WTC11 (cell line): Measurements from ENCODE around the gene WNT1. TPM values are rescaled to one million over a fixed set of nuclear protein-coding genes. Genes with fewer than 3 reads are reported as not detected.

Experiments
- ATAC-seq: fragments of 200-7000 bp; cut with Tn5 transposase; 2 replicates; pipeline ENCODE4 v1.10.0; 2021; ENCODE audit warnings: mild to moderate bottlenecking, moderate library complexity
- CTCF ChIA-PET: fragments of 300-600 bp; sonication (Branson Sonifier 250); formaldehyde crosslinking; loops from one replicate; lab custom pipeline; 2021; ENCODE audit warnings: antibody characterized with exemption; lab: Charles Lee
- POLR2A ChIA-PET: fragments of 350-600 bp; sonication (Branson Sonifier 250); formaldehyde crosslinking; loops from one replicate; lab custom pipeline; 2021; ENCODE audit warnings: antibody characterized with exemption; lab: Charles Lee
- DNase-seq: peaks from one replicate; pipeline ENCODE4 v3.0.0; 2021; ENCODE audit warnings: low spot score
- H3K27ac Mint-ChIP-seq: 2 replicates; pipeline ENCODE4 v1.8.0; 2021; ENCODE audit warnings: mixed read lengths
- H3K27me3 Mint-ChIP-seq: 2 replicates; pipeline ENCODE4 v1.8.0; 2021; ENCODE audit warnings: low read depth, mild to moderate bottlenecking, moderate library complexity, mixed read lengths
- H3K36me3 Mint-ChIP-seq: 2 replicates; pipeline ENCODE4 v1.8.0; 2021; ENCODE audit warnings: mixed read lengths
- H3K4me1 Mint-ChIP-seq: 2 replicates; pipeline ENCODE4 v1.8.0; 2022; ENCODE audit warnings: mixed read lengths
- H3K4me3 Mint-ChIP-seq: 2 replicates; pipeline ENCODE4 v1.8.0; 2021; ENCODE audit warnings: mild to moderate bottlenecking, moderate library complexity, mixed read lengths
- H3K9me3 Mint-ChIP-seq: 2 replicates; pipeline ENCODE4 v1.8.0; 2021; ENCODE audit warnings: mixed read lengths
- FOXP1 ChIP-seq: sonication (generic); formaldehyde crosslinking; IDR thresholded peaks from 2 replicates; pipeline ENCODE4 v1.8.0; 2022; ENCODE audit warnings: missing genetic modification reagents, mild to moderate bottlenecking, moderate library complexity, borderline replicate concordance
- HMGXB4 ChIP-seq: sonication (generic); formaldehyde crosslinking; IDR thresholded peaks from 2 replicates; pipeline ENCODE4 v1.8.1; 2023; ENCODE audit warnings: mild to moderate bottlenecking, moderate library complexity, missing genetic modification reagents
- MXD4 ChIP-seq: fragments of 250-450 bp; sonication (Bioruptor Pico); IDR thresholded peaks from 2 replicates; pipeline ENCODE4 v1.8.0; 2021; ENCODE audit warnings: mild to moderate bottlenecking, moderate library complexity, borderline replicate concordance
- SMAD4 ChIP-seq: sonication (generic); formaldehyde crosslinking; IDR thresholded peaks from 2 replicates; pipeline ENCODE4 v1.8.0; 2022; ENCODE audit warnings: mild to moderate bottlenecking, missing genetic modification reagents
- ZNF671 ChIP-seq: fragments of 250-450 bp; sonication (Bioruptor Pico); IDR thresholded peaks from 2 replicates; pipeline ENCODE4 v1.8.0; 2021; ENCODE audit warnings: mild to moderate bottlenecking
- ZSCAN18 ChIP-seq: fragments of 250-450 bp; sonication (Bioruptor Pico); IDR thresholded peaks from 2 replicates; pipeline ENCODE4 v2.1.2; 2022; ENCODE audit warnings: mild to moderate bottlenecking, moderate library complexity
- total RNA-seq: library from RNA; stranded (reverse); gene quantifications from 3 replicates; pipeline ENCODE4 v1.2.3, GENCODE V29; 2021
- TF ChIP-seq, protein P1 (sequence below): sonication (generic); formaldehyde crosslinking; IDR thresholded peaks from 2 replicates; pipeline ENCODE4 v1.8.1; 2022; ENCODE audit warnings: mild to moderate bottlenecking, moderate library complexity, missing genetic modification reagents
- TF ChIP-seq, protein P2 (sequence below): sonication (generic); formaldehyde crosslinking; IDR thresholded peaks from 2 replicates; pipeline ENCODE4 v1.8.1; 2022; ENCODE audit warnings: missing genetic modification reagents, borderline replicate concordance

Gene WNT1
- total RNA-seq, 1 experiment from 2014 or later: not detected

- Mint-ChIP-seq H3K27me3 (peaks cover 100% of the 10 kb centered on the region), H3K4me1 (peaks cover 31% of the 10 kb centered on the region)
- DNase-seq: no peak
- TF ChIP-seq FOXP1 (CRISPR knock-in tag) (peak; percentile 20; the same call in 1 of the 2 replicates), SMAD4 (CRISPR knock-in tag) (no peak), HMGXB4 (0 out of 2 replicates have a peak, but pooled peaks have one; percentile 19), ZNF671 (CRISPR knock-in tag) (no peak)
- TF ChIP-seq, protein P1, sequence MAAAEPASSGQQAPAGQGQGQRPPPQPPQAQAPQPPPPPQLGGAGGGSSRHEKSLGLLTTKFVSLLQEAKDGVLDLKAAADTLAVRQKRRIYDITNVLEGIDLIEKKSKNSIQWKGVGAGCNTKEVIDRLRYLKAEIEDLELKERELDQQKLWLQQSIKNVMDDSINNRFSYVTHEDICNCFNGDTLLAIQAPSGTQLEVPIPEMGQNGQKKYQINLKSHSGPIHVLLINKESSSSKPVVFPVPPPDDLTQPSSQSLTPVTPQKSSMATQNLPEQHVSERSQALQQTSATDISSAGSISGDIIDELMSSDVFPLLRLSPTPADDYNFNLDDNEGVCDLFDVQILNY (CRISPR knock-in tag): no peak
- TF ChIP-seq, protein P2, sequence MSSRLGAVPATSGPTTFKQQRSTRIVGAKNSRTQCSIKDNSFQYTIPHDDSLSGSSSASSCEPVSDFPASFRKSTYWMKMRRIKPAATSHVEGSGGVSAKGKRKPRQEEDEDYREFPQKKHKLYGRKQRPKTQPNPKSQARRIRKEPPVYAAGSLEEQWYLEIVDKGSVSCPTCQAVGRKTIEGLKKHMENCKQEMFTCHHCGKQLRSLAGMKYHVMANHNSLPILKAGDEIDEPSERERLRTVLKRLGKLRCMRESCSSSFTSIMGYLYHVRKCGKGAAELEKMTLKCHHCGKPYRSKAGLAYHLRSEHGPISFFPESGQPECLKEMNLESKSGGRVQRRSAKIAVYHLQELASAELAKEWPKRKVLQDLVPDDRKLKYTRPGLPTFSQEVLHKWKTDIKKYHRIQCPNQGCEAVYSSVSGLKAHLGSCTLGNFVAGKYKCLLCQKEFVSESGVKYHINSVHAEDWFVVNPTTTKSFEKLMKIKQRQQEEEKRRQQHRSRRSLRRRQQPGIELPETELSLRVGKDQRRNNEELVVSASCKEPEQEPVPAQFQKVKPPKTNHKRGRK (CRISPR knock-in tag): no peak
- TF ChIP-seq, all 79 proteins: peak for 2
- ChIA-PET POLR2A (interaction anchor here (0.6 to 0.8 kb wide), 2 partner anchors 22 to 115 kb away, joined by 3 read pairs; partner anchors contain the start of gene ARF3), CTCF (interaction anchor here (0.5 to 10.3 kb wide), 31 partner anchors 9 to 626 kb away, joined by 3 to 237 read pairs (median 5); partner anchors contain the start of genes ARF3, CACNB3, DDN and DDX23)
- Mint-ChIP-seq H3K4me3 (peak overlapping the region; percentile 68), H3K9me3 (no peaks in the 10 kb centered on the region), H3K36me3 (no peaks in the 10 kb centered on the region), H3K27ac (no peak overlapping the region)
- ATAC-seq: no peak
These were observed 849 bp downstream of the WNT1 start for GRCh38 chr12:48978741-48979601.

DNA sequence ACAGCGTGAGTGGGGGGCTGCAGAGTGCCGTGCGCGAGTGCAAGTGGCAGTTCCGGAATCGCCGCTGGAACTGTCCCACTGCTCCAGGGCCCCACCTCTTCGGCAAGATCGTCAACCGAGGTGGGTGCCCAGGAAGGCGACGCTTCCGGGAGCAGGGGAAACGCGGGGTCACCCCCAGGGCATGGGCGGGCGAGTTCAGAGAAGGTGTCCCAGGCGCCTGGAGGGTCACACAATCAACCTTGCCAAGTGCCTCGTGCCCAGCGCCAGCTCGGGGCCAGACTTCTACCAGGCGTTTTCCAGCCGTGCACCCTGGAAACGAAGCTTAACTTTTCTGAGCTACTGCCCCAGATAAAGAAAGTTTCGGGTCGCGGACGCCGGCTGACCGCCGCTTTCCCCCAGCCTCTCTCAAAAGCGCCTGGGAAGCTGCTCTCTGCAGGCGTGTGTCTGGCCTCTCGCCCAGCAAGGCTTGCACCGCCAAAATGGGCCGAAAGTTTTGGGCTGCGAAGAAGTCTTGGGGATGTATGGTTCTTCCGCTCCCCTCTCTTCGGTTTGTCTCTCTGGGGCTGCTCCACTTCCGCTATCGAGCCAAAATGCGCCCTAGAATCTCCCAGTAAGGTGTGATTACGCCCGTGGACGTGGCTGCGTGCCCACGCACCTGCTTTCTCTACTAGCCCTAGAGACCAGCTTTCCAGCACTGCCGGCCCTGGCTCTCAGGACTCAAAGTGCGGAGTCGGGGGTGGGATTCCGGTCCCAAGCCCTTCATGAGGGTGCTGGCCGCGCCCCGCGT lies 1.7 kb downstream of the WNT1 start:
- Mint-ChIP-seq H3K4me1 (peaks cover 31% of the 10 kb centered on the region), H3K4me3 (peak overlapping the region; percentile 68), H3K27ac (no peak overlapping the region), H3K9me3 (no peaks in the 10 kb centered on the region), H3K27me3 (peaks cover 100% of the 10 kb centered on the region), H3K36me3 (no peaks in the 10 kb centered on the region)
- ChIA-PET CTCF (interaction anchor here (0.6 to 10.3 kb wide), 29 partner anchors 8 to 316 kb away, joined by 3 to 237 read pairs (median 6); partner anchors contain the start of genes ARF3, DDN, DDX23 and DHH), POLR2A (interaction anchor here (0.7 to 1.3 kb wide), 4 partner anchors 15 to 114 kb away, joined by 3 to 4 read pairs (median 3); partner anchors contain the start of genes ARF3 and RND1)
- DNase-seq (peak; percentile 31), ATAC-seq (no peak)
- TF ChIP-seq MXD4 (CRISPR knock-in tag) (no peak), ZSCAN18 (CRISPR knock-in tag) (no peak), HMGXB4 (0 out of 2 replicates have a peak, but pooled peaks have one; percentile 18)
